HepG2 (cell line): ENCODE data around the gene SAC3D1. TPM values are rescaled to one million over a fixed set of nuclear protein-coding genes. Genes with fewer than 3 reads are reported as not detected.

Experiments
- ARHGAP35 ChIP-seq: sonication (generic); formaldehyde crosslinking; IDR thresholded peaks from 2 replicates; pipeline ENCODE4 v1.9.0; 2022; ENCODE audit warnings: mild to moderate bottlenecking, inconsistent platforms, moderate library complexity, missing genetic modification reagents, borderline replicate concordance
- ARID5B ChIP-seq: IDR thresholded peaks from 2 replicates; pipeline ENCODE4 v1.4.0; 2020; ENCODE audit warnings: mild to moderate bottlenecking, missing genetic modification reagents
- DMAP1 ChIP-seq: IDR thresholded peaks from 2 replicates; pipeline ENCODE4 v1.6.1; 2016
- FOXA1 ChIP-seq, 2 experiments: fragments of 450-650 bp in 1 of 2; sonication (generic) in 1 of 2; formaldehyde crosslinking in 1 of 2; IDR thresholded peaks; 2 replicates each; pipeline versions ENCODE4 v1.4.0 to v1.6.1; 2016 to 2020; ENCODE audit warnings: missing genetic modification reagents in 1 of 2
- GABPA ChIP-seq, 2 experiments: IDR thresholded peaks; 2 replicates each; pipeline ENCODE4 v1.6.1; 2011 to 2016; ENCODE audit warnings: low read depth in 2 of 2, low read length in 1 of 2, missing biosample characterization in 1 of 2, missing genetic modification characterization in 1 of 2
- IRF2 ChIP-seq: IDR thresholded peaks from 2 replicates; pipeline ENCODE4 v1.6.1; 2018; ENCODE audit warnings: missing genetic modification reagents, missing compliant biosample characterization
- JUNB ChIP-seq: sonication (generic); formaldehyde crosslinking; IDR thresholded peaks from 2 replicates; pipeline ENCODE4 v1.8.0; 2022; ENCODE audit warnings: missing genetic modification reagents, mild to moderate bottlenecking, borderline replicate concordance
- JUND ChIP-seq: sonication (generic); formaldehyde crosslinking; IDR thresholded peaks from 2 replicates; pipeline ENCODE4 v1.8.0; 2022; ENCODE audit warnings: mild to moderate bottlenecking, missing genetic modification reagents
- MAX ChIP-seq: IDR thresholded peaks from 2 replicates; pipeline ENCODE4 v1.6.1; 2012; ENCODE audit warnings: inconsistent platforms
- MLLT10 ChIP-seq: sonication (generic); formaldehyde crosslinking; IDR thresholded peaks from 2 replicates; pipeline ENCODE4 v1.4.0; 2020; ENCODE audit warnings: missing genetic modification reagents
- NR2C2 ChIP-seq: sonication (generic); formaldehyde crosslinking; IDR thresholded peaks from 2 replicates; pipeline ENCODE4 v1.4.0; 2020; ENCODE audit warnings: missing genetic modification reagents, mild to moderate bottlenecking, moderate library complexity, borderline replicate concordance
- NR2F2 ChIP-seq: IDR thresholded peaks from 2 replicates; pipeline ENCODE4 v1.6.1; 2012; ENCODE audit warnings: low read depth, inconsistent platforms, borderline replicate concordance
- PHF20 ChIP-seq: sonication (generic); formaldehyde crosslinking; IDR thresholded peaks from 2 replicates; pipeline ENCODE4 v1.5.0; 2020; ENCODE audit warnings: mild to moderate bottlenecking, missing genetic modification reagents
- RBAK ChIP-seq: sonication (generic); formaldehyde crosslinking; IDR thresholded peaks from 2 replicates; pipeline ENCODE4 v1.5.1; 2020; ENCODE audit warnings: mild to moderate bottlenecking, missing genetic modification reagents
- RORA ChIP-seq: sonication (generic); formaldehyde crosslinking; IDR thresholded peaks from 2 replicates; pipeline ENCODE4 v1.5.0; 2020; ENCODE audit warnings: mild to moderate bottlenecking, missing genetic modification reagents, moderate library complexity
- SMAD3 ChIP-seq: sonication (generic); formaldehyde crosslinking; IDR thresholded peaks from 2 replicates; pipeline ENCODE4 v1.4.0; 2020; ENCODE audit warnings: missing genetic modification reagents
- SRF ChIP-seq: IDR thresholded peaks from 2 replicates; pipeline ENCODE4 v1.6.1; 2011; ENCODE audit warnings: mild to moderate bottlenecking, low read depth, low read length, moderate library complexity
- TEF ChIP-seq: sonication (generic); formaldehyde crosslinking; IDR thresholded peaks from 2 replicates; pipeline ENCODE4 v1.5.0; 2020; ENCODE audit warnings: missing genetic modification reagents
- U2AF2 ChIP-seq: fragments of 200-400 bp; formaldehyde crosslinking; IDR thresholded peaks from 2 replicates; pipeline ENCODE4 v1.6.1; 2017; ENCODE audit warnings: low read depth, mild to moderate bottlenecking, low read length
- ZC3H4 ChIP-seq: sonication (generic); formaldehyde crosslinking; IDR thresholded peaks from 2 replicates; pipeline ENCODE4 v1.4.0; 2020; ENCODE audit warnings: missing genetic modification reagents, borderline replicate concordance
- ZNF274 ChIP-seq: sonication (generic); formaldehyde crosslinking; IDR thresholded peaks from 2 replicates; pipeline ENCODE4 v1.5.1; 2020; ENCODE audit warnings: mild to moderate bottlenecking, missing genetic modification reagents
- ZNF432 ChIP-seq: sonication (generic); formaldehyde crosslinking; IDR thresholded peaks from 2 replicates; pipeline ENCODE4 v1.5.0; 2020; ENCODE audit warnings: missing genetic modification reagents, mild to moderate bottlenecking, borderline replicate concordance
- ZNF614 ChIP-seq: IDR thresholded peaks from 2 replicates; pipeline ENCODE4 v1.6.1; 2018; ENCODE audit warnings: missing biosample characterization, missing genetic modification reagents, inconsistent platforms, borderline replicate concordance
- ZNF710 ChIP-seq: sonication (generic); formaldehyde crosslinking; IDR thresholded peaks from 2 replicates; pipeline ENCODE4 v1.5.0; 2020; ENCODE audit warnings: mild to moderate bottlenecking, missing genetic modification reagents, borderline replicate concordance
- ZNF878 ChIP-seq: sonication (generic); formaldehyde crosslinking; IDR thresholded peaks from 2 replicates; pipeline ENCODE4 v1.8.1; 2023; ENCODE audit warnings: mild to moderate bottlenecking, missing genetic modification reagents, moderate library complexity
- polyA plus RNA-seq, 8 experiments: library from polyadenylated mRNA; depleted of rRNA in 3 of 8; stranded (reverse) in 7 of 8; unstranded in 1 of 8; fragments of >200 nt; fragmentation: Illumina TruSeq in 4 of 8; extraction: Trizol in 4 of 8; gene quantifications; 2 replicates each; pipeline versions ENCODE4 v1.2.1 to v1.2.3, GENCODE V29; 2011 to 2016; ENCODE audit warnings: low read depth in 4 of 8, missing spikeins in 1 of 8, mixed read lengths in 1 of 8; ENCODE audit not compliant: insufficient read depth in 1 of 8
- total RNA-seq, 5 experiments: library from RNA; depleted of rRNA; stranded (reverse); fragments of >200 nt; fragmentation: Illumina TruSeq; extraction: Trizol; gene quantifications; 2 replicates each; pipeline ENCODE4 v1.2.3, GENCODE V29; 2016; ENCODE audit warnings: low read depth in 1 of 5

SAC3D1 gene
- total and polyA plus RNA-seq, 2 of the 13 experiments (the other 11 are each of a cell fraction or from before 2014, with no cell fraction given) = 7.4 to 36.3 TPM

- no peak for TF ChIP-seq RBAK (CRISPR knock-in tag)
- no peak for TF ChIP-seq NR2F2
- TF ChIP-seq RORA (CRISPR knock-in tag) = no peak
- TF ChIP-seq U2AF2 = no peak
- TF ChIP-seq ARHGAP35 (CRISPR knock-in tag) = no peak
- peak; percentile 34; the same call in 1 of the 2 replicates for TF ChIP-seq PHF20
- no peak for TF ChIP-seq ZNF878 (CRISPR knock-in tag)
- 0 out of 2 replicates have a peak, but pooled peaks have one; percentile 10 for TF ChIP-seq ZNF710 (CRISPR knock-in tag)
- no peak for TF ChIP-seq JUNB (CRISPR knock-in tag)
- TF ChIP-seq ZNF432 (CRISPR knock-in tag) = no peak
- TF ChIP-seq ZNF274 = no peak
- no peak for TF ChIP-seq GABPA (IDR thresholded peaks at IDR 0.05; ENCODE audit: low read depth, low read length)
- TF ChIP-seq GABPA (CRISPR knock-in tag; IDR thresholded peaks at IDR 0.05; ENCODE audit: low read depth) = peak; percentile 32; the same call in 1 of the 2 replicates
- 0 out of 2 replicates have a peak, but pooled peaks have one; percentile 12 for TF ChIP-seq ARID5B (CRISPR knock-in tag)
- peak; percentile 25; the same call in 1 of the 2 replicates for TF ChIP-seq DMAP1 (CRISPR knock-in tag)
- peak; percentile 97 for TF ChIP-seq SRF
- no peak for TF ChIP-seq SMAD3 (CRISPR knock-in tag)
- 0 out of 2 replicates have a peak, but pooled peaks have one; percentile 24 for TF ChIP-seq IRF2 (CRISPR knock-in tag)
- TF ChIP-seq MLLT10 (CRISPR knock-in tag) = no peak
- TF ChIP-seq MAX = 0 out of 2 replicates have a peak, but pooled peaks have one; percentile 25
- 0 out of 2 replicates have a peak, but pooled peaks have one; percentile 6 for TF ChIP-seq NR2C2 (CRISPR knock-in tag)
- no peak for TF ChIP-seq FOXA1 (IDR thresholded peaks at IDR 0.05)
- no peak for TF ChIP-seq FOXA1 (CRISPR knock-in tag; IDR thresholded peaks at IDR 0.05)
- no peak for TF ChIP-seq TEF
- TF ChIP-seq ZNF614 (CRISPR knock-in tag) = peak; percentile 53; the same call in 1 of the 2 replicates
- TF ChIP-seq ZC3H4 (CRISPR knock-in tag) = no peak
- TF ChIP-seq JUND (CRISPR knock-in tag) = no peak
Observed at GRCh38 chr11:64998141-64998540, 42.9 kb upstream of the SAC3D1 start (continued).
